ENCODE data around the gene MGAT2.

MGAT2 gene

DNA sequence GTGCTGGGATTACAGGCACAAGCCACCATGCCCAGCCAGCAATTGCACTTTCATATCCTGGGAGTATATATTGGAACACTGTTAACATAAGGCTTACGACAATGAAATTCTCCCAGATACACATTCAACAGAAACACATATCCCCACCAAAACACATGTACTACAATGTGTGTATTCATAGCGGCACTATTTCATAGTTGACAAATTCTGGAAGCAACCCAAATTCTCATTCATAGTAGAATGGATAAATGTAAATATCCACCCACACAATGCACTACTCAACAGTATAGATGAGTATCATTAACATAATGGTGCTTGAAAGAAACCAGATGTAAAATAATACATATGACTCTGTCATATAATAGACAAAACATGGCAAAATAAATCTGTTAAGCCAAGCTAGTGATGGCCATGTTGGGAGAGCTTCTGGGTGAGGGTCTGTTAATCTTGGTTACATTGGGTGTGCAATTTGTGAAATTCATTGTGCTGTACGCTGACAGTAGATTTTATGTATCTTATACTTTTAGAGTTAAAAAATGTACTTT is 17.0 kb downstream of the MGAT2 start:
- no peaks in the 10 kb centered on the region for H3K36me3 ChIP-seq (ENCODE audit: control insufficient read depth, insufficient read depth, low read length)
- peaks cover 3% of the 10 kb centered on the region for H3K4me1 ChIP-seq
- H3K79me2 ChIP-seq = peaks cover 14% of the 10 kb centered on the region
- no peaks in the 10 kb centered on the region for H3K27me3 ChIP-seq (ENCODE audit: control insufficient read depth, insufficient read depth, low read length)
- no peaks in the 10 kb centered on the region for H3K9me3 ChIP-seq (ENCODE audit: control insufficient read depth, low read length)
- H3K4me3 ChIP-seq (ENCODE audit: low read depth, low read length) = no peak overlapping the region
- no peak overlapping the region for H3K27ac ChIP-seq
- TF ChIP-seq, protein P1, sequence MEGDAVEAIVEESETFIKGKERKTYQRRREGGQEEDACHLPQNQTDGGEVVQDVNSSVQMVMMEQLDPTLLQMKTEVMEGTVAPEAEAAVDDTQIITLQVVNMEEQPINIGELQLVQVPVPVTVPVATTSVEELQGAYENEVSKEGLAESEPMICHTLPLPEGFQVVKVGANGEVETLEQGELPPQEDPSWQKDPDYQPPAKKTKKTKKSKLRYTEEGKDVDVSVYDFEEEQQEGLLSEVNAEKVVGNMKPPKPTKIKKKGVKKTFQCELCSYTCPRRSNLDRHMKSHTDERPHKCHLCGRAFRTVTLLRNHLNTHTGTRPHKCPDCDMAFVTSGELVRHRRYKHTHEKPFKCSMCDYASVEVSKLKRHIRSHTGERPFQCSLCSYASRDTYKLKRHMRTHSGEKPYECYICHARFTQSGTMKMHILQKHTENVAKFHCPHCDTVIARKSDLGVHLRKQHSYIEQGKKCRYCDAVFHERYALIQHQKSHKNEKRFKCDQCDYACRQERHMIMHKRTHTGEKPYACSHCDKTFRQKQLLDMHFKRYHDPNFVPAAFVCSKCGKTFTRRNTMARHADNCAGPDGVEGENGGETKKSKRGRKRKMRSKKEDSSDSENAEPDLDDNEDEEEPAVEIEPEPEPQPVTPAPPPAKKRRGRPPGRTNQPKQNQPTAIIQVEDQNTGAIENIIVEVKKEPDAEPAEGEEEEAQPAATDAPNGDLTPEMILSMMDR (IDR thresholded peaks at IDR 0.05) = no peak
- H2AFZ ChIP-seq = no peak overlapping the region
- H3K4me2 ChIP-seq (ENCODE audit: low read length) = no peak overlapping the region
- no peak overlapping the region for H3K9ac ChIP-seq

DNA sequence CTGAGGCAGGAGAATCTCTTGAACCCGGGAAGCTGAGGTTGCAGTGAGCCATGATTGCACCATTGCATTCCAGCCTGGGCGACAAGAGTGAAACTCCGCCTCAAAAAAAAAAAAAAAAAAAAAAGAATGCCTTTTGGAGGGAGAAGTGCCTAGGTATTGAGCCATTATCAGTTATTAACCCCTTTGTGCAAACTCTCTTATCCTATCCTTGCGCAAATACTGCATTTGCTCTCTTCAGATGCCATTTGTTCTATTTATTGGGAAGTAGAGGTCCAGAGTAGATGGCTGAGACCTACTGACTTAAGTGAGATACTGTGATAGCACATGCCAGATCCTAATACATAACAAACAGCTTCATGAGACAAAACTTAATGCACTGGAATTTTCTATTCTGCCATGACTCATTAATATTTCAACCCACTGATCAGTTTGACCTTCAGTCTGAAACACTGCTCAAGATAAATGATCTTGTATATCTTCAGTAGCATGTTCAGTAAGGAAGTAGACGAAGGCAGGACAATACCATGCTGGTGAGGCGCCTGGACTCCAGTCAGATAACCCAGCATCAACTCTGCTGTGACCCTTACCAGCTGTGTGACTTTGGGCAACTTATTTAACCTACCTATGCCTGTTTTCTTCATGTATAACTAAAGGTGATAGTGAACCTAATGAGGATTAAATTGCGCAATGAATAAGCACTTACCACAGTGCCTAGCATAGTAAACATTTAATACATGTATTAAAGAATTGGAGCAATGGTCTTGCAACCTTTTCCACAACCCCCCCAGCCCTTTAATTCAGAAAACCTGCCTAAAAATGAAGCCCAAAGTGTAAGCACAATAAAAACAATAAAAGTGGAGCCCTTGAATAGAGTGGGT is 20.2 kb downstream of the MGAT2 start:
- H3K9me3 ChIP-seq (ENCODE audit: control insufficient read depth, low read length) = no peaks in the 10 kb centered on the region

DNA sequence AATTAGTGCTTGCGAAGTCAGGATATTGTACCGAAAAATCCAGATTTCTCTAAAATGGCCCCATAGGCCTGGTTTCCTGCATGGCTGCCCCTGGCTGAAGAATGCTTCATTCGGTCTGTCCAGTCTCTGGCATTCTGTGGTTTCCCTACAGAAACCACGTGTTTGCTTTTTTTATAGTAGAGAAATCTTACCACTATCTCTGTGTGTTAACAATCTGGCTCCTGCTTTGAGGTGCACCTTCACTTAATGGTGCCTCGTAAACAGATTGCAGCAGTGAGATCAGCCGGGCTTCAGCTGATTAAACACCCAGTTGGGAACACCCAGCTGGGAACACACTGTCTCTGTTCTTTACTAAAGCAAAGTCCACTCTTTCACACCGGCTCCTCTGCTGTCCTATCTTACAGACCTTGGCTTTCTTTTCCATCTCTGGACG is 21.1 kb downstream of the MGAT2 start:
- no peak overlapping the region for H3K4me3 ChIP-seq (ENCODE audit: low read depth, low read length)
- TF ChIP-seq, protein P1 (IDR thresholded peaks at IDR 0.05) = no peak
- H3K9ac ChIP-seq = no peak overlapping the region

More for the DNA sequence above, 20.2 kb downstream of the MGAT2 start:
- no peak overlapping the region for H3K4me2 ChIP-seq (ENCODE audit: low read length)
- H3K79me2 ChIP-seq = peaks cover 14% of the 10 kb centered on the region
- H3K27ac ChIP-seq = no peak overlapping the region
- H2AFZ ChIP-seq = no peak overlapping the region
- H3K27me3 ChIP-seq (ENCODE audit: control insufficient read depth, insufficient read depth, low read length) = no peaks in the 10 kb centered on the region
- no peak overlapping the region for H3K4me3 ChIP-seq (ENCODE audit: low read depth, low read length)
- TF ChIP-seq, protein P1 (IDR thresholded peaks at IDR 0.05) = no peak
- no peak overlapping the region for H3K9ac ChIP-seq
- peaks cover 3% of the 10 kb centered on the region for H3K4me1 ChIP-seq
- H3K36me3 ChIP-seq (ENCODE audit: control insufficient read depth, insufficient read depth, low read length) = no peaks in the 10 kb centered on the region

DNA sequence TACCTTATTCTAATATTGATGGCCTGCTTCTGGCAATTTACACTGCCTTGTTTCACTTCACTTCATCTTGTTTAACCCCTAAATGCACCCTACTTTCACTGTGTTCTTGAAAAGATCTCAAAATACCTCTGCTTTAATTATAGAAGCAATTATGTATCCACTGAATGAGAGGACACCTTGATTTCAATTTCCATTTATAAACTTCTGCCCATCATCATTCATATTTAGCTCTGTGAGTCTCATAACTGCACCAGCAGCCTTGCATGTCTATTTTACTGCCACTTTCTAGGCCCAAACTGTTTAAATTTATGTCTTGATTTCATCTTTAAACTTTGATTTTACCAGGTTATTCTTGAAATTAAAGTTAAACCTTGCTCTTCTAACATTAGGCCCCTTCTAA is 21.6 kb downstream of the MGAT2 start:
- Histone ChIP-seq H3K36me3 (ENCODE audit: control insufficient read depth, insufficient read depth, low read length) (no peaks in the 10 kb centered on the region), H3K9ac (no peak overlapping the region), H3K27me3 (ENCODE audit: control insufficient read depth, insufficient read depth, low read length) (no peaks in the 10 kb centered on the region), H2AFZ (no peak overlapping the region), H3K9me3 (ENCODE audit: control insufficient read depth, low read length) (no peaks in the 10 kb centered on the region), H3K4me2 (ENCODE audit: low read length) (no peak overlapping the region), H3K4me3 (ENCODE audit: low read depth, low read length) (no peak overlapping the region), H3K79me2 (peaks cover 14% of the 10 kb centered on the region), H3K4me1 (peaks cover 3% of the 10 kb centered on the region), H3K27ac (no peak overlapping the region)
- TF ChIP-seq, protein P1 (IDR thresholded peaks at IDR 0.05) = no peak

More for the DNA sequence above, 21.1 kb downstream of the MGAT2 start:
- H3K27me3 ChIP-seq (ENCODE audit: control insufficient read depth, insufficient read depth, low read length) = no peaks in the 10 kb centered on the region
- H2AFZ ChIP-seq = no peak overlapping the region
- H3K79me2 ChIP-seq = peaks cover 14% of the 10 kb centered on the region
- peaks cover 3% of the 10 kb centered on the region for H3K4me1 ChIP-seq
- H3K4me2 ChIP-seq (ENCODE audit: low read length) = no peak overlapping the region
- H3K9me3 ChIP-seq (ENCODE audit: control insufficient read depth, low read length) = no peaks in the 10 kb centered on the region
- H3K27ac ChIP-seq = no peak overlapping the region
- no peaks in the 10 kb centered on the region for H3K36me3 ChIP-seq (ENCODE audit: control insufficient read depth, insufficient read depth, low read length)
